Testis (tissue), 2 donors: ENCODE data around the gene ADGRA1.

ENCODE experiments used
- POLR2A ChIP-seq: fragments of 450-650 bp; IDR thresholded peaks from one replicate; pipeline ENCODE4 v1.6.1; 2017; ENCODE audit warnings: antibody characterized with exemption, mild to moderate bottlenecking, moderate library complexity
- TF ChIP-seq, protein P1 (sequence below), 3 experiments: fragments of 450-650 bp in 2 of 3; fragments of 200-600 bp in 1 of 3; sonication (generic) in 1 of 3; IDR thresholded peaks; one replicate each; pipeline ENCODE4 v1.5.1; 2016 to 2019; ENCODE audit warnings: antibody characterized with exemption in 3 of 3, mild to moderate bottlenecking in 2 of 3, moderate library complexity in 1 of 3

DNA sequence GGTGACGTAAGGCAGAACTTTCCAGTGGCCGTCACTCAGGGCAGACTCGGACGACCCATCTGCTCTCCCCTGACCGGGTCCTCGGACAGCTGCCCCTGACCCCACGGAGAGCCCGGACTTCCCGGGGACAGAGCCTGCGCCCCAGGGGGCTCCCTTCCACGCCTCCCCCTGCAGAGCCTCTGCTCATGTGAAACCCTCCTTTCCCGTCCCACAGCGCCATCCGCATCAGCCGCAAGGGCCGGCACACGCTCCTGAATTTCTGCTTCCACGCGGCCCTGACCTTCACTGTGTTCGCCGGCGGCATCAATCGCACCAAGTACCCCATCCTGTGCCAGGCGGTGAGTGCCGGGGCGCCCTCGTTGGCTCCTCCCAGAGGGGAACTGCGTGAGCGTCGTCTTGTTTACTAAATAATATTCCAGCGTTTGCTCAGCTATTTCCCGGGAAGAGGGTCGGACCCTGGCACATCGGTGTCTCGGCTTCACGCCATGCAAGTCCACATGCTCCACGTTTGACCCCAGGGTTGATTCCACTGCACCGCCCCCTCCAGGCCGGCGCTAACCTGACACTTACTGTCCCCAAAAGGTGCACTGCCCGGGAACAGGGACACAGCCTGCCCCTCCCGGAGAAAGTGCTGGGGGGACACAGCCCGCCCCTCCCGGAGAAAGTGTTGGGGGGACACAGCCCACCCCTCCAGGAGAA lies 10.9 kb downstream of the ADGRA1 start:
- TF ChIP-seq, protein P1, sequence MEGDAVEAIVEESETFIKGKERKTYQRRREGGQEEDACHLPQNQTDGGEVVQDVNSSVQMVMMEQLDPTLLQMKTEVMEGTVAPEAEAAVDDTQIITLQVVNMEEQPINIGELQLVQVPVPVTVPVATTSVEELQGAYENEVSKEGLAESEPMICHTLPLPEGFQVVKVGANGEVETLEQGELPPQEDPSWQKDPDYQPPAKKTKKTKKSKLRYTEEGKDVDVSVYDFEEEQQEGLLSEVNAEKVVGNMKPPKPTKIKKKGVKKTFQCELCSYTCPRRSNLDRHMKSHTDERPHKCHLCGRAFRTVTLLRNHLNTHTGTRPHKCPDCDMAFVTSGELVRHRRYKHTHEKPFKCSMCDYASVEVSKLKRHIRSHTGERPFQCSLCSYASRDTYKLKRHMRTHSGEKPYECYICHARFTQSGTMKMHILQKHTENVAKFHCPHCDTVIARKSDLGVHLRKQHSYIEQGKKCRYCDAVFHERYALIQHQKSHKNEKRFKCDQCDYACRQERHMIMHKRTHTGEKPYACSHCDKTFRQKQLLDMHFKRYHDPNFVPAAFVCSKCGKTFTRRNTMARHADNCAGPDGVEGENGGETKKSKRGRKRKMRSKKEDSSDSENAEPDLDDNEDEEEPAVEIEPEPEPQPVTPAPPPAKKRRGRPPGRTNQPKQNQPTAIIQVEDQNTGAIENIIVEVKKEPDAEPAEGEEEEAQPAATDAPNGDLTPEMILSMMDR (IDR thresholded peaks at IDR 0.05), result no peak
- no peak for TF ChIP-seq POLR2A
